PC-9 (cell line): ENCODE measurements around the gene APBA2. TPM values are rescaled to one million over a fixed set of nuclear protein-coding genes. Genes with fewer than 3 reads are reported as not detected.
"Not testable (repeated sequence)": the region's sequence is repeated elsewhere in the genome, so short reads cannot be mapped to it uniquely, and the experiment has no call there.

ENCODE experiments used
- BruUV-seq: library from RNA; stranded (reverse); fragments of 400-500 nt; replicated peaks from 2 replicates; lab custom pipeline; 2021; lab: Mats Ljungman, UMichigan
- CTCF ChIA-PET: fragments of 300-600 bp; sonication (Branson Sonifier 250); formaldehyde crosslinking; loops from one replicate; lab custom pipeline; 2022; ENCODE audit warnings: antibody characterized with exemption; lab: Charles Lee
- POLR2A ChIA-PET: fragments of 300-600 bp; sonication (Branson Sonifier 250); formaldehyde crosslinking; loops from one replicate; lab custom pipeline; 2022; ENCODE audit warnings: antibody characterized with exemption; ENCODE audit not compliant: unreplicated experiment; lab: Charles Lee
- DNase-seq, 2 experiments: peaks; one replicate each; pipeline versions ENCODE4 v3.0.0 to v3.0.0-alpha.2; 2015 to 2022; ENCODE audit warnings: mixed read lengths in 1 of 2
- H2AFZ ChIP-seq: fragments of 200-600 bp; sonication (generic); 2 replicates; pipeline ENCODE4 v1.8.1; 2017; ENCODE audit warnings: antibody characterized with exemption
- H3F3A ChIP-seq: fragments of 200-600 bp; sonication (generic); 2 replicates; pipeline ENCODE4 v1.8.1; 2017; ENCODE audit warnings: antibody characterized with exemption, mild to moderate bottlenecking, low read depth; ENCODE audit not compliant: insufficient read depth
- H3K27ac ChIP-seq: fragments of 200-600 bp; sonication (generic); 2 replicates; pipeline ENCODE4 v1.6.1; 2016; ENCODE audit warnings: mixed run types
- H3K27me3 ChIP-seq: fragments of 200-600 bp; sonication (generic); 2 replicates; pipeline ENCODE4 v1.6.1; 2016; ENCODE audit warnings: low read depth, mixed run types; ENCODE audit not compliant: insufficient read depth
- H3K36me3 ChIP-seq: fragments of 200-600 bp; sonication (generic); 2 replicates; pipeline ENCODE4 v1.6.1; 2016; ENCODE audit warnings: low read depth, mixed run types
- H3K4me1 ChIP-seq: fragments of 200-600 bp; sonication (generic); replicated peaks from 2 replicates; pipeline ENCODE4 v1.6.1; 2016; ENCODE audit warnings: mixed run types; ENCODE audit not compliant: insufficient read depth
- H3K4me2 ChIP-seq: fragments of 200-600 bp; sonication (generic); 2 replicates; pipeline ENCODE4 v1.6.1; 2017; ENCODE audit warnings: mixed run types
- H3K4me3 ChIP-seq: fragments of 200-600 bp; sonication (generic); 2 replicates; pipeline ENCODE4 v1.6.1; 2016; ENCODE audit warnings: mixed run types
- H3K79me2 ChIP-seq: fragments of 200-600 bp; sonication (generic); 2 replicates; pipeline ENCODE4 v1.6.1; 2017; ENCODE audit warnings: low read depth, mixed run types
- H3K9me2 ChIP-seq: fragments of 200-600 bp; sonication (generic); 2 replicates; pipeline ENCODE4 v1.8.1; 2017; ENCODE audit warnings: mild to moderate bottlenecking; ENCODE audit not compliant: insufficient read depth
- H3K9me3 ChIP-seq: fragments of 200-600 bp; sonication (generic); 2 replicates; pipeline ENCODE4 v1.8.1; 2016; ENCODE audit warnings: low read depth; ENCODE audit not compliant: insufficient read depth
- H4K20me1 ChIP-seq: fragments of 200-600 bp; sonication (generic); 2 replicates; pipeline ENCODE4 v1.8.1; 2017; ENCODE audit not compliant: insufficient read depth
- CTCF ChIP-seq: fragments of 200-600 bp; sonication (generic); conservative IDR thresholded peaks from 2 replicates; pipeline ENCODE4 v1.6.1; 2017; ENCODE audit warnings: mixed run types, antibody characterized with exemption, mild to moderate bottlenecking, moderate library complexity
- EZH2 ChIP-seq: fragments of 200-600 bp; sonication (generic); IDR thresholded peaks from 2 replicates; pipeline ENCODE4 v1.8.0; 2017; ENCODE audit warnings: antibody characterized with exemption, low read depth
- intact Hi-C: fragments of 100-400 bp; cut with micrococcal nuclease; formaldehyde crosslinking; loops from one replicate; pipeline ENCODE4 v1.10.0; 2022; ENCODE audit not compliant: unreplicated experiment
- total RNA-seq: library from RNA; stranded (reverse); gene quantifications from 2 replicates; pipeline ENCODE4 v1.2.3, GENCODE V29; 2021

The APBA2 gene
- total RNA-seq, 1 experiment from 2014 or later = not detected

DNA sequence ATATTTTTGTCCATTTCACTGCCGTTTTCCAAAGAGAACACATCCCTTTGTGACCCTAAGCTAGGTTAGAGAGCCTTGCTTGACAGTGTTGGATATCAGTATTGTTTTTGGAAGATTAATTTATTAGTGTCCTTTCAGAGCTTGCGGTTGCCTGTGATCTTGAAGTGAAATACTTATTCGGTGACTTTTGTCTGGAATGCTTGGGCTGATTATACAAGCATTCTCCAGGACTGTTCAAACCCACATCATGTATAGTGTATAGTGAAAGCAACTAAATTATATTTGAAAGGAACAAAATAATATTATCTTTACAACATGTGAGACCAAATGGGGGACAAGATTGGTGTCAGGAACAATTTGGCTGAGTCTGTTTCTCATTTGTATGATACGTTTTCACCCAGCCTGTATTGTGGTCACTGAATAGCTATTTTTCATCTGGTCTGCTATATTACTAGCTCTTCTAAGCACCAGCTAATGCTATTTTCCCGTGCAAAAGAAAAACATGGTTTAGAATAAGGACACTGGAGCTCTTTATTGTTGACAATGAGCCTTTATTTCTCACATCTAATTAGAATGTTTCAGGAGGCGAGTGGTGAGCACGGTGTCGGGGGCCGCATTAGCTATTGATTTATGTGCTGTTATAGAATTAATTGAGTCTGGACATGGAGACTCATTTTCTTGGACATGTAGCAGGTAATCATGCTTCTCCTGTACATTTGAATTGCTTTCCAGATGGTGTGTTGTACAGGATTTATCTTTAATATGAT lies 158.1 kb downstream of the APBA2 start:
- Histone ChIP-seq H3K4me1 (no peaks in the 10 kb centered on the region), H4K20me1 (no peaks in the 10 kb centered on the region), H3K27ac (no peak overlapping the region), H3K79me2 (no peaks in the 10 kb centered on the region), H3K9me2 (no peaks in the 10 kb centered on the region), H3K36me3 (no peaks in the 10 kb centered on the region), H3K4me2 (no peak overlapping the region), H2AFZ (no peak overlapping the region), H3K4me3 (no peak overlapping the region), H3K27me3 (peaks cover 35% of the 10 kb centered on the region), H3K9me3 (no peaks in the 10 kb centered on the region), H3F3A (no peaks in the 10 kb centered on the region)
- intact Hi-C loops = no loop called here
- no peak for TF ChIP-seq EZH2
- TF ChIP-seq CTCF = no peak
- POLR2A ChIA-PET = no interaction called here
- CTCF ChIA-PET = no interaction called here
- no peak for DNase-seq
- no TSS peak for BruUV-seq

- Histone ChIP-seq H4K20me1 (no peaks in the 10 kb centered on the region), H3K27me3 (peaks cover 31% of the 10 kb centered on the region), H2AFZ (no peak overlapping the region), H3K4me3 (no peak overlapping the region), H3K27ac (no peak overlapping the region), H3K9me3 (no peaks in the 10 kb centered on the region), H3K79me2 (no peaks in the 10 kb centered on the region), H3K4me1 (no peaks in the 10 kb centered on the region), H3F3A (no peaks in the 10 kb centered on the region), H3K9me2 (no peaks in the 10 kb centered on the region), H3K4me2 (no peak overlapping the region), H3K36me3 (no peaks in the 10 kb centered on the region)
- POLR2A ChIA-PET = no interaction called here
- BruUV-seq = no TSS peak
- DNase-seq = no peak
- no peak for TF ChIP-seq CTCF
- no peak for TF ChIP-seq EZH2
- CTCF ChIA-PET = no interaction called here
- intact Hi-C loops = no loop called here
These were observed 158.7 kb downstream of the APBA2 start for GRCh38 chr15:29044503-29044901.

DNA sequence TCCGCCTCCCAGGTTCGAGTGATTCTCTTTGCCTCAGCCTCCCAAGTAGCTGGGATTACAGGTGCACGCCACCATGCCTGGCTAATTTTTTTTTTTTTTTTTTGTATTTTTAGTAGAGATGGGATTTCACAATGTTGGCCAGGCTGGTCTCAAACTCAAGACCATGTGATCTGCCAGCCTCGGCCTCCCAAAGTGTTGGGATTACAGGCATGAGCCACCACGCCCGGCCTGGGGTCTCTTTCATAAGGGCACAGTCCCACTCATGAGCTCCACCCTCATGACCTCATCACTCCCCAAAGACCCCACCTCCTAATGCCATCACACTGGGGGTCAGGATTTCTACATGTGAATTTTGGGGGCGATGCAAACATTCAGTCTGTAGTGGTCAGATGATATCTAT lies 159.4 kb downstream of the APBA2 start:
- intact Hi-C loops, H3K27ac ChIP-seq, H2AFZ ChIP-seq, CTCF ChIA-PET, DNase-seq, H3K9me3 ChIP-seq, H4K20me1 ChIP-seq, H3K4me2 ChIP-seq, H3K36me3 ChIP-seq, BruUV-seq, H3K79me2 ChIP-seq, H3F3A ChIP-seq, H3K4me3 ChIP-seq, H3K9me2 ChIP-seq, H3K4me1 ChIP-seq, POLR2A ChIA-PET: not testable (repeated sequence)
- peaks cover 27% of the 10 kb centered on the region for H3K27me3 ChIP-seq

GRCh38 chr15:29045717-29046116 lies 159.9 kb downstream of the APBA2 start:
- Histone ChIP-seq H4K20me1 (no peaks in the 10 kb centered on the region), H3K9me2 (no peaks in the 10 kb centered on the region), H3F3A (no peaks in the 10 kb centered on the region), H3K79me2 (no peaks in the 10 kb centered on the region), H3K4me1 (no peaks in the 10 kb centered on the region), H3K36me3 (no peaks in the 10 kb centered on the region), H3K4me2 (no peak overlapping the region), H3K27ac (no peak overlapping the region), H3K27me3 (peaks cover 27% of the 10 kb centered on the region), H2AFZ (no peak overlapping the region), H3K9me3 (no peaks in the 10 kb centered on the region), H3K4me3 (no peak overlapping the region)
- DNase-seq = no peak
- ChIA-PET POLR2A (no interaction called here), CTCF (no interaction called here)
- TF ChIP-seq CTCF (no peak), EZH2 (no peak)
- BruUV-seq = no TSS peak
- intact Hi-C loops = no loop called here
